Measurements from ENCODE around the gene TMEM202.

- TF ChIP-seq POLR2A (IDR thresholded peaks at IDR 0.05) (no peak), CTCF (IDR thresholded peaks at IDR 0.05) (no peak), POLR2AphosphoS5 (IDR thresholded peaks at IDR 0.05) (no peak), EP300 (IDR thresholded peaks at IDR 0.05) (no peak)
These were observed 13.4 kb downstream of the TMEM202 start for GRCh38 chr15:72411544-72411943.

Data from stomach (tissue), 4 donors.